Hepatic stellate cell (primary cell): ENCODE measurements around the gene TET1.
A peak's percentile ranks its signal among the peaks of the same experiment; 100 is the strongest.
"Not testable (repeated sequence)": the region's sequence is repeated elsewhere in the genome, so short reads cannot be mapped to it uniquely, and the experiment has no call there.

Experiments used
- DNase-seq: peaks from one replicate; pipeline ENCODE4 v3.0.0; 2011; ENCODE audit warnings: low spot score

The TET1 gene

GRCh38 chr10:68560186-68560942 lies at the start of gene TET1:
TET1 (plus strand) TSS chr10:68560337; CDS start chr10:68572339, 12,002 bp downstream.
- DNase-seq = peak; percentile 79

- not testable (repeated sequence) for DNase-seq
These were observed 43.9 kb upstream of the TET1 start for GRCh38 chr10:68516216-68516615.

GRCh38 chr10:68516766-68517165 lies 43.4 kb upstream of the TET1 start:
- DNase-seq = no peak

GRCh38 chr10:68517188-68517587 lies 42.9 kb upstream of the TET1 start:
- DNase-seq = no peak

- DNase-seq = not testable (repeated sequence)
These were observed 41.5 kb upstream of the TET1 start for GRCh38 chr10:68518609-68519008.

- not testable (repeated sequence) for DNase-seq
These were observed 34.6 kb upstream of the TET1 start for GRCh38 chr10:68525490-68526038.

GRCh38 chr10:68526634-68527307 lies 33.4 kb upstream of the TET1 start:
- no peak for DNase-seq

- DNase-seq = no peak
These were observed 23.2 kb upstream of the TET1 start for GRCh38 chr10:68536973-68537372.

GRCh38 chr10:68537796-68538195 lies 22.3 kb upstream of the TET1 start:
- no peak for DNase-seq

GRCh38 chr10:68543004-68543918 lies 16.9 kb upstream of the TET1 start:
- no peak for DNase-seq

- peak; percentile 84 for DNase-seq
These were observed 9.3 kb upstream of the TET1 start for GRCh38 chr10:68550747-68551411.

- no peak for DNase-seq
These were observed 7.0 kb upstream of the TET1 start for GRCh38 chr10:68553138-68553537.

GRCh38 chr10:68553599-68553998 lies 6.5 kb upstream of the TET1 start:
- DNase-seq = no peak

GRCh38 chr10:68558478-68558877 lies 1.7 kb upstream of the TET1 start:
- DNase-seq = no peak

- no peak for DNase-seq
These were observed 886 bp upstream of the TET1 start for GRCh38 chr10:68559251-68559650.

- DNase-seq = peak; percentile 44
These were observed 324 bp upstream of the TET1 start for GRCh38 chr10:68559841-68560185.

GRCh38 chr10:68560943-68561864 lies 1.1 kb downstream of the TET1 start:
- DNase-seq = peak; percentile 61

- peak; percentile 40 for DNase-seq
These were observed 1.9 kb downstream of the TET1 start for GRCh38 chr10:68561865-68562649.

GRCh38 chr10:68562661-68563570 lies 2.8 kb downstream of the TET1 start:
- DNase-seq = peak; percentile 52
